ENCODE data around the gene ARHGEF26.
"Not testable (repeated sequence)": the region's sequence is repeated elsewhere in the genome, so short reads cannot be mapped to it uniquely, and the experiment has no call there.

The ARHGEF26 gene

GRCh38 chr3:154086286-154086685, 34.9 kb upstream of the ARHGEF26 start:
- no peak overlapping the region for H3K4me3 ChIP-seq (replicated peaks; ENCODE audit: insufficient read depth, low read length)
- H3K27me3 ChIP-seq (ENCODE audit: insufficient read depth, poor library complexity, severe bottlenecking), result no peaks in the 10 kb centered on the region
- no peak for TF ChIP-seq SPI1 (IDR thresholded peaks at IDR 0.05; ENCODE audit: borderline replicate concordance, low read depth)
- no peak for TF ChIP-seq REST (IDR thresholded peaks at IDR 0.05; ENCODE audit: insufficient replicate concordance, low read depth)
- no peak for TF ChIP-seq CTCF (IDR thresholded peaks at IDR 0.05; ENCODE audit: insufficient read depth, low read length)
- DNase-seq (ENCODE audit: low read depth in 1 of 2, low spot score in 1 of 2), result no peak
- H3K27ac ChIP-seq (replicated peaks), result no peak overlapping the region

- not testable (repeated sequence) for H3K27me3 ChIP-seq (ENCODE audit: insufficient read depth, poor library complexity, severe bottlenecking); DNase-seq (ENCODE audit: low read depth in 1 of 2, low spot score in 1 of 2); H3K4me3 ChIP-seq (replicated peaks; ENCODE audit: insufficient read depth, low read length); H3K27ac ChIP-seq (replicated peaks)
Measured at GRCh38 chr3:154087756-154088480, 33.3 kb upstream of the ARHGEF26 start.

- no peak for DNase-seq (ENCODE audit: low read depth in 1 of 2, low spot score in 1 of 2)
- TF ChIP-seq POLR2AphosphoS5 (IDR thresholded peaks at IDR 0.05; ENCODE audit: low read depth), result no peak
- no peak for TF ChIP-seq REST (IDR thresholded peaks at IDR 0.05; ENCODE audit: insufficient replicate concordance, low read depth)
- no peak for TF ChIP-seq GABPA (IDR thresholded peaks at IDR 0.05; ENCODE audit: low read depth)
- TF ChIP-seq CTCF (IDR thresholded peaks at IDR 0.05; ENCODE audit: insufficient read depth, low read length), result no peak
- no peak for TF ChIP-seq SPI1 (IDR thresholded peaks at IDR 0.05; ENCODE audit: borderline replicate concordance, low read depth)
- Histone ChIP-seq H3K27ac (replicated peaks) (no peak overlapping the region), H3K27me3 (ENCODE audit: insufficient read depth, poor library complexity, severe bottlenecking) (no peaks in the 10 kb centered on the region), H3K4me3 (replicated peaks; ENCODE audit: insufficient read depth, low read length) (no peak overlapping the region)
Measured at GRCh38 chr3:154089421-154090420, 31.5 kb upstream of the ARHGEF26 start.

GRCh38 chr3:154094051-154094450, 27.1 kb upstream of the ARHGEF26 start:
- TF ChIP-seq POLR2AphosphoS5 (IDR thresholded peaks at IDR 0.05; ENCODE audit: low read depth) (no peak), SPI1 (IDR thresholded peaks at IDR 0.05; ENCODE audit: borderline replicate concordance, low read depth) (no peak), REST (IDR thresholded peaks at IDR 0.05; ENCODE audit: insufficient replicate concordance, low read depth) (no peak), CTCF (IDR thresholded peaks at IDR 0.05; ENCODE audit: insufficient read depth, low read length) (no peak), GABPA (IDR thresholded peaks at IDR 0.05; ENCODE audit: low read depth) (no peak)
- no peaks in the 10 kb centered on the region for H3K27me3 ChIP-seq (ENCODE audit: insufficient read depth, poor library complexity, severe bottlenecking)
- DNase-seq (ENCODE audit: low read depth in 1 of 2, low spot score in 1 of 2), result no peak
- H3K27ac ChIP-seq (replicated peaks), result no peak overlapping the region
- H3K4me3 ChIP-seq (replicated peaks; ENCODE audit: insufficient read depth, low read length), result no peak overlapping the region

All from HL-60 (cell line).